Spleen (tissue), 7 donors: Measurements from ENCODE around the gene CHD9NB.

Source experiments
- POLR2A ChIP-seq, 3 donors: fragments of 450-650 bp; IDR thresholded peaks; one replicate each; pipeline ENCODE4 v1.5.1; 2017; ENCODE audit warnings: antibody characterized with exemption in 3 of 3, mild to moderate bottlenecking in 1 of 3
- POLR2AphosphoS5 ChIP-seq, 3 donors: sonication (generic); formaldehyde crosslinking; IDR thresholded peaks; one replicate each; pipeline ENCODE4 v1.5.1; 2017; ENCODE audit warnings: antibody characterized with exemption in 3 of 3
- TF ChIP-seq, protein P1 (sequence below), 11 experiments: fragments of 200-600 bp in 7 of 11; fragments of 450-650 bp in 4 of 11; sonication (generic) in 4 of 11; IDR thresholded peaks in 8 of 11; conservative IDR thresholded peaks in 3 of 11; 1 replicate in 7 of 11; 2 replicates in 4 of 11; pipeline versions ENCODE4 v1.4.0 to v1.8.0; 2016 to 2021; ENCODE audit warnings: antibody characterized with exemption in 11 of 11, inconsistent platforms in 4 of 11, mild to moderate bottlenecking in 1 of 11
- donor health status: DM: no; HTN: no; CAD: no; lungs with moderate emphysema.
- donor health status: DM: no; HTN: no; CAD: no.
- donor health status: DM: no; HTN: no; CAD: no.

DNA sequence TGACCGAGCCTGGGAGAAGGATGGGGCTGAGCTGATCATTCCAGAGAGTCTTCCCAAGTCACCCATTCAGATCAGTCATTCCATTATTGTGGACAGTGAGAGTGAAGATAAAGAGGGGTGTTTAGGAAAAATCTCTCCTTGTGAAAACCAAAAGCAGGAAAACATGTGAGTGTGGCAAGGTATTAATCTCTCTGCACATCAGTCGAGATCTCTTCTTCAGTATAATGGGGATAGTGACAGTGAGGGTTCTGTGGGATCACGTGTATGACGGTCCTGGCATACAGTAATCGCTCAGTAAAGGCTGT is 37.5 kb upstream of the CHD9NB start:
- TF ChIP-seq, protein P1, sequence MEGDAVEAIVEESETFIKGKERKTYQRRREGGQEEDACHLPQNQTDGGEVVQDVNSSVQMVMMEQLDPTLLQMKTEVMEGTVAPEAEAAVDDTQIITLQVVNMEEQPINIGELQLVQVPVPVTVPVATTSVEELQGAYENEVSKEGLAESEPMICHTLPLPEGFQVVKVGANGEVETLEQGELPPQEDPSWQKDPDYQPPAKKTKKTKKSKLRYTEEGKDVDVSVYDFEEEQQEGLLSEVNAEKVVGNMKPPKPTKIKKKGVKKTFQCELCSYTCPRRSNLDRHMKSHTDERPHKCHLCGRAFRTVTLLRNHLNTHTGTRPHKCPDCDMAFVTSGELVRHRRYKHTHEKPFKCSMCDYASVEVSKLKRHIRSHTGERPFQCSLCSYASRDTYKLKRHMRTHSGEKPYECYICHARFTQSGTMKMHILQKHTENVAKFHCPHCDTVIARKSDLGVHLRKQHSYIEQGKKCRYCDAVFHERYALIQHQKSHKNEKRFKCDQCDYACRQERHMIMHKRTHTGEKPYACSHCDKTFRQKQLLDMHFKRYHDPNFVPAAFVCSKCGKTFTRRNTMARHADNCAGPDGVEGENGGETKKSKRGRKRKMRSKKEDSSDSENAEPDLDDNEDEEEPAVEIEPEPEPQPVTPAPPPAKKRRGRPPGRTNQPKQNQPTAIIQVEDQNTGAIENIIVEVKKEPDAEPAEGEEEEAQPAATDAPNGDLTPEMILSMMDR (IDR thresholded peaks at IDR 0.05 in 8 of 11, conservative IDR thresholded peaks at IDR 0.05 in 3 of 11), result no peak
- no peak for TF ChIP-seq POLR2A (IDR thresholded peaks at IDR 0.05)
- TF ChIP-seq POLR2AphosphoS5 (IDR thresholded peaks at IDR 0.05), result no peak
